Kidney epithelial cell (primary cell): ENCODE measurements around the gene TP53BP2. TPM values are rescaled to one million over a fixed set of nuclear protein-coding genes. Genes with fewer than 3 reads are reported as not detected.

Source experiments
- DNase-seq: peaks from one replicate; pipeline ENCODE4 v3.0.0-alpha.2; 2010; ENCODE audit warnings: low read depth
- H3K27me3 ChIP-seq: 2 replicates; pipeline ENCODE4 v1.6.0; 2011; ENCODE audit warnings: low read length; ENCODE audit not compliant: control insufficient read depth, insufficient read depth
- H3K36me3 ChIP-seq: 2 replicates; pipeline ENCODE4 v1.5.1; 2011; ENCODE audit warnings: low read length; ENCODE audit not compliant: control insufficient read depth, insufficient read depth
- H3K4me3 ChIP-seq: 2 replicates; pipeline ENCODE4 v1.5.1; 2011; ENCODE audit warnings: low read depth, mild to moderate bottlenecking, control low read depth, low read length
- total RNA-seq: library from RNA; depleted of rRNA; stranded (reverse); fragments of >200 nt; gene quantifications from 2 replicates; pipeline ENCODE4 v1.2.3, GENCODE V29; 2015
- TF ChIP-seq, protein P1 (sequence below): IDR thresholded peaks from 2 replicates; pipeline ENCODE4 v1.5.1; 2011; ENCODE audit warnings: mild to moderate bottlenecking, moderate library complexity, low read length, control low read depth, inconsistent platforms; ENCODE audit not compliant: insufficient read depth, poor library complexity, severe bottlenecking

The TP53BP2 gene
- total RNA-seq, 1 donor from 2014 or later, result 97.1 TPM

DNA sequence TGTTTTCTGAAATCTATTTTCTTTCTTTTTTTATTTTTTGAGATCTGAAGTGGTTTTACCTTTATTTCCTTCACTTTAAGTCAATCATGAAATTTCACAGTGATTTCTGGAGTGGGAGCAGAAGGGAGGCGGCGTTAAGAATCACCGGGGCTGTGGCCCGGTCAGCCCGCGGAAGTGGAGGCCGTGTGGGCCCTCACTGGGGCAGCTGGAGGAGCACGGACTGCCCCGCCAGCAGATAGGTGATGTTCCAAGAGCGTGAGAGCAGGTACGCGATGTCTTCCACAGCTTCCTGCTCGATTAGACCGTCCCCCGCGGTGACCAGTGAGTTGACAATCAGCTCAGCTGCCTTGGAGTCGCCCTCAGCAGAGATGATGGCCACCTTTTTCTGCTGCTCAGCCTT is 10.6 kb upstream of the TP53BP2 start:
- DNase-seq, result no peak
- H3K36me3 ChIP-seq, result no peaks in the 10 kb centered on the region
- H3K4me3 ChIP-seq, result no peak overlapping the region
- no peaks in the 10 kb centered on the region for H3K27me3 ChIP-seq
- TF ChIP-seq, protein P1, sequence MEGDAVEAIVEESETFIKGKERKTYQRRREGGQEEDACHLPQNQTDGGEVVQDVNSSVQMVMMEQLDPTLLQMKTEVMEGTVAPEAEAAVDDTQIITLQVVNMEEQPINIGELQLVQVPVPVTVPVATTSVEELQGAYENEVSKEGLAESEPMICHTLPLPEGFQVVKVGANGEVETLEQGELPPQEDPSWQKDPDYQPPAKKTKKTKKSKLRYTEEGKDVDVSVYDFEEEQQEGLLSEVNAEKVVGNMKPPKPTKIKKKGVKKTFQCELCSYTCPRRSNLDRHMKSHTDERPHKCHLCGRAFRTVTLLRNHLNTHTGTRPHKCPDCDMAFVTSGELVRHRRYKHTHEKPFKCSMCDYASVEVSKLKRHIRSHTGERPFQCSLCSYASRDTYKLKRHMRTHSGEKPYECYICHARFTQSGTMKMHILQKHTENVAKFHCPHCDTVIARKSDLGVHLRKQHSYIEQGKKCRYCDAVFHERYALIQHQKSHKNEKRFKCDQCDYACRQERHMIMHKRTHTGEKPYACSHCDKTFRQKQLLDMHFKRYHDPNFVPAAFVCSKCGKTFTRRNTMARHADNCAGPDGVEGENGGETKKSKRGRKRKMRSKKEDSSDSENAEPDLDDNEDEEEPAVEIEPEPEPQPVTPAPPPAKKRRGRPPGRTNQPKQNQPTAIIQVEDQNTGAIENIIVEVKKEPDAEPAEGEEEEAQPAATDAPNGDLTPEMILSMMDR, result no peak

DNA sequence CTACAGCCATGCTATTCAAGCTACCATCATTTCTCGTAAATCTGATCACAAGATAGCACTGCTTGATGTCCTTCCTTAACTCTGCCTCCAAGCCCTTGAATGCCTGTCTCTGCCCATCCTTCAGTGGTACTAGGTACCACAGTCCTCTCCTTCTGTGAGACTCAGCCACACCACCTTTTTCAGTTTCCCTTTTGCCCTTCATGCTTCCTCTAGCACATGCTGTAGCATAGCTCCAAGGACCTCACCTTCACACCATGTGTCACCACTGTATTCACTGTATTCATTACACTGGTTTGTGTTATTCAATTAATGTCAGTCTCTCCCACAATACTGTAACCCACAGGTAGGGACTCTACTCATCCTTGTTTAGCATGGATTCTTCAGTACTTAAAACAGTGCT is 8.0 kb upstream of the TP53BP2 start:
- H3K27me3 ChIP-seq, result no peaks in the 10 kb centered on the region
- TF ChIP-seq, protein P1, result no peak
- DNase-seq, result no peak
- no peak overlapping the region for H3K4me3 ChIP-seq
- H3K36me3 ChIP-seq, result no peaks in the 10 kb centered on the region

DNA sequence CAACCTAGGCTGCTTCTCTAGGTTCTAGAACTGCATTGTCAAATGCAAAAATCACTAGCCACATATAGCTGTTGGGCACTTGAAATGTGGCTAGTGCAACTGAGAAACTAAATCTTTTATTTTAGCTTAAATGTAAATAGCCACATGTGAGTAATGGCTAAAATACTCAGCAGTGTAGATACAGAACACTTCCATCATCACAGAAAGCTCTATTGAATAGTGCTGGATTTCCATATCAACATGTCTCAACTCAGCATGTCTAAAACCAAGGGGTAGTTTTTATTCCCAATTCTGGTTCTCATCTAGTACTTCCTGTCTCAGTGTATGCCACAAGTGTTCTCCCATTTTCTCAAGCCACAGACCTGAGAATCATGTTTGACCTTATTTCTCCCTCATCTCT is 7.5 kb upstream of the TP53BP2 start:
- Histone ChIP-seq H3K27me3 (no peaks in the 10 kb centered on the region), H3K4me3 (no peak overlapping the region), H3K36me3 (no peaks in the 10 kb centered on the region)
- no peak for DNase-seq
- TF ChIP-seq, protein P1, result no peak

DNA sequence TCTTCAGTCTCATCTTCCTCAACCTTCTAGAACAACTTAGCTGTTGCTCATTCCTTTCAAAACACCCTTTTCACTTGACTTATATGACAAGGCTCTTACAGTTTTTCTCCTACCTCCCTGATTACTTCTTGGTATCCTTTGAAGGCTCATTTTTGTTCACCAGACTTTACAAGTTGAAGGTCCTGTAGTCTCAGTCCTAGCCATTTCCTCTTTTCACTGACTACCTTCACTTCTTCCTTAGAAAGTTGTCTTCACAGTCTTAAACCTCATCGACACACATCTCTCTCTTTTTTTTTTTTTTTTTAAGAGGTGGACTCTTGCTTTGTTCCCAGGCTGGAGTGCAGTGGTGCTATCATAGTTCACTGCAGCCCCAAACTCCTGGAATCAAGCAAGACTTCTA is 6.6 kb upstream of the TP53BP2 start:
- Histone ChIP-seq H3K27me3 (no peaks in the 10 kb centered on the region), H3K36me3 (no peaks in the 10 kb centered on the region), H3K4me3 (no peak overlapping the region)
- TF ChIP-seq, protein P1, result no peak
- DNase-seq, result no peak

DNA sequence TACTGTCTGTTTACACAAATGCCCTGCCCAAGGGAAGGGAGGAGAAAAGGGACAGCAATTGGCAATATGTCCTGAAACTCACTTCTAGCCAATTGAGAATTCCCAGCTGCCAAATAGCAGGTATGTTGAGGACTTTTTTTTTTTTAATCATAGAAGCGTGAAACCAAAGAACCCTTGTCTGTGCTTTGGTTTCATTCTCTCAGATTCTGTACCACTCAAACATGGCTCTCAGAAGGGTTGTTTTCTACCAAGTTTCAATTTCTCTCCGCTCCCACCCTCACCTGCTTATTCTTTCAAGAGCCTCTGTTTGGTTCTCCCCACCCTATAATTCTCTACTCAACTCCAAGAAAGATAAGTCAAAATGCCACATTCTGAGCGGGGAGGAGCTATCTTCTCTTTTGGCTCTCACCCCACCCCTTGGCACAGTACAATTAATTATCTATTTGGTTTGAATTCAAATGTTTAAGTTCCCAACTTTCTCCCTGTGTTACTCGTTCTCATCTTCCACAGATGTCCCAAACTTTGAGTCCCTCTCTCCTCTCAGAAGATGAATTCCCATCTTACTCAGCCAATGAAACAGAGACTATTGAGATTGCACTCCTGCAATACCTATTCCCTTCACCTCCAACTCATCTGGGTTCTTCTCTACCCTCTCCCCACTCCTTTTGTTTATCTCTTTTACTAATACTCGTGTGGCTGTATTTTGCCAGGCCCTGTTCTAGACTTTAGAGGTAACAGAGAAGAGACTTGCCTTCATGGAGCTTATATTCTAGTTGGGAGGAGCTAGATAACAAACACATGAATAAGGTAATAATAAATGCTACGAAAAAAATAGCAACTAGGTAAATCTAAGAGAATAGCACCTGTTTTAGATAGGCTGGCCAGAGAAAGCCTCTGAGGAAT is 3.9 kb upstream of the TP53BP2 start:
- TF ChIP-seq, protein P1, result no peak
- Histone ChIP-seq H3K27me3 (no peaks in the 10 kb centered on the region), H3K36me3 (no peaks in the 10 kb centered on the region), H3K4me3 (no peak overlapping the region)
- no peak for DNase-seq

DNA sequence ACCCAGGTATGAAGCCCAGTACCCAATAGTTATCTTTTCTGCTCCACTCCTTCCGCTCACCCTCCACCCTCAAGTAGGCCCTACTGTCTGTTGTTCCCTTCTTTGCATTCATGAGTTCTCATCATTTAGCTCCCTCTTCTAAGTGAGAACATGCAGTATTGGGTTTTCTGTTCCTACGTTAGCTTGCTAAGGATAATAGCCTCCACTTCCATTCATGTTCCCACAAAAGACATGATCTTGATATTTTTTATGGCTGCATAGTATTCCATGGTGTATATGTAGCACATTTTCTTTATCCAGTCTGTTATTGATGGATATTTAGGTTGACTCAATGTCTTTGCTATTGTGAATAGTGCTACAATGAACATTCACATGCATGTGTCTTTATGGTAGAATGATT is 2.8 kb upstream of the TP53BP2 start:
- Histone ChIP-seq H3K27me3 (no peaks in the 10 kb centered on the region), H3K36me3 (no peaks in the 10 kb centered on the region), H3K4me3 (no peak overlapping the region)
- TF ChIP-seq, protein P1, result no peak
- no peak for DNase-seq
